ENCODE results near the gene ZBTB4.

ZBTB4 gene

DNA sequence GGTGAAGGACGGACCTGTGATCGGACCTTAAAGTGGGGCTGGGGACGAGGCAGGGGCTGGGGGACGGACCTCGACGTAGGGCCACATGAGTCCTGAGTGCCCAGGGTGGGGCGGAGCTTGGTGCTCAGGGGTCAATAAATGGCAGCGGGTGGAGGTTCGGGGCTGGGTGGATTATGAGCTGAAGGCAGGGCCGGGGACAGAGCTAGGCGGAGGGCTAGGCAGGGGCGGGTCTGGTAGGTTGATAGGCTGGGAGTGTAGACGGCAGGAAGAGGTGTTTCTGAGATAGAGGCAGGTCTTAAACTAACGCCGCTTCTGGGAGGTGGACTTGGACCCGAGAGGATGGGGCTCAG, 33.8 kb downstream of the ZBTB4 start:
- H3K79me2 ChIP-seq (ENCODE audit: insufficient read depth, low read length): no peaks in the 10 kb centered on the region
- no peaks in the 10 kb centered on the region for H4K20me1 ChIP-seq (ENCODE audit: insufficient read depth, low read length)
- peaks cover 15% of the 10 kb centered on the region for H3K4me1 ChIP-seq (ENCODE audit: insufficient read depth, low read length, severe bottlenecking)
- H3K27me3 ChIP-seq (ENCODE audit: insufficient read depth, low read length): peaks cover 10% of the 10 kb centered on the region; the same call in 1 of the 2 replicates
- H3K9me2 ChIP-seq (ENCODE audit: low read depth, low read length): no peaks in the 10 kb centered on the region
- no peak overlapping the region for H3K27ac ChIP-seq (ENCODE audit: low read depth, low read length, poor library complexity, severe bottlenecking)
- no peak overlapping the region for H2AFZ ChIP-seq (ENCODE audit: low read length)
- no peaks in the 10 kb centered on the region for H3K36me3 ChIP-seq (ENCODE audit: insufficient read depth, low read length)
- H3K9me3 ChIP-seq (ENCODE audit: low read length): no peaks in the 10 kb centered on the region
- peak overlapping the region; percentile 50 for H3K4me3 ChIP-seq (ENCODE audit: low read depth, low read length, poor library complexity, severe bottlenecking)
- no peak overlapping the region; the same call in 1 of the 2 replicates for H3K9ac ChIP-seq (ENCODE audit: low read length)
- H3K4me2 ChIP-seq (ENCODE audit: low read length): peak overlapping the region; percentile 69
- H3F3A ChIP-seq (ENCODE audit: insufficient read depth, low read length): no peaks in the 10 kb centered on the region
- TF ChIP-seq, protein P1, sequence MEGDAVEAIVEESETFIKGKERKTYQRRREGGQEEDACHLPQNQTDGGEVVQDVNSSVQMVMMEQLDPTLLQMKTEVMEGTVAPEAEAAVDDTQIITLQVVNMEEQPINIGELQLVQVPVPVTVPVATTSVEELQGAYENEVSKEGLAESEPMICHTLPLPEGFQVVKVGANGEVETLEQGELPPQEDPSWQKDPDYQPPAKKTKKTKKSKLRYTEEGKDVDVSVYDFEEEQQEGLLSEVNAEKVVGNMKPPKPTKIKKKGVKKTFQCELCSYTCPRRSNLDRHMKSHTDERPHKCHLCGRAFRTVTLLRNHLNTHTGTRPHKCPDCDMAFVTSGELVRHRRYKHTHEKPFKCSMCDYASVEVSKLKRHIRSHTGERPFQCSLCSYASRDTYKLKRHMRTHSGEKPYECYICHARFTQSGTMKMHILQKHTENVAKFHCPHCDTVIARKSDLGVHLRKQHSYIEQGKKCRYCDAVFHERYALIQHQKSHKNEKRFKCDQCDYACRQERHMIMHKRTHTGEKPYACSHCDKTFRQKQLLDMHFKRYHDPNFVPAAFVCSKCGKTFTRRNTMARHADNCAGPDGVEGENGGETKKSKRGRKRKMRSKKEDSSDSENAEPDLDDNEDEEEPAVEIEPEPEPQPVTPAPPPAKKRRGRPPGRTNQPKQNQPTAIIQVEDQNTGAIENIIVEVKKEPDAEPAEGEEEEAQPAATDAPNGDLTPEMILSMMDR (IDR thresholded peaks at IDR 0.05; ENCODE audit: low read length): no peak
- no peak for TF ChIP-seq EZH2 (IDR thresholded peaks at IDR 0.05; ENCODE audit: borderline replicate concordance, low read length)

DNA sequence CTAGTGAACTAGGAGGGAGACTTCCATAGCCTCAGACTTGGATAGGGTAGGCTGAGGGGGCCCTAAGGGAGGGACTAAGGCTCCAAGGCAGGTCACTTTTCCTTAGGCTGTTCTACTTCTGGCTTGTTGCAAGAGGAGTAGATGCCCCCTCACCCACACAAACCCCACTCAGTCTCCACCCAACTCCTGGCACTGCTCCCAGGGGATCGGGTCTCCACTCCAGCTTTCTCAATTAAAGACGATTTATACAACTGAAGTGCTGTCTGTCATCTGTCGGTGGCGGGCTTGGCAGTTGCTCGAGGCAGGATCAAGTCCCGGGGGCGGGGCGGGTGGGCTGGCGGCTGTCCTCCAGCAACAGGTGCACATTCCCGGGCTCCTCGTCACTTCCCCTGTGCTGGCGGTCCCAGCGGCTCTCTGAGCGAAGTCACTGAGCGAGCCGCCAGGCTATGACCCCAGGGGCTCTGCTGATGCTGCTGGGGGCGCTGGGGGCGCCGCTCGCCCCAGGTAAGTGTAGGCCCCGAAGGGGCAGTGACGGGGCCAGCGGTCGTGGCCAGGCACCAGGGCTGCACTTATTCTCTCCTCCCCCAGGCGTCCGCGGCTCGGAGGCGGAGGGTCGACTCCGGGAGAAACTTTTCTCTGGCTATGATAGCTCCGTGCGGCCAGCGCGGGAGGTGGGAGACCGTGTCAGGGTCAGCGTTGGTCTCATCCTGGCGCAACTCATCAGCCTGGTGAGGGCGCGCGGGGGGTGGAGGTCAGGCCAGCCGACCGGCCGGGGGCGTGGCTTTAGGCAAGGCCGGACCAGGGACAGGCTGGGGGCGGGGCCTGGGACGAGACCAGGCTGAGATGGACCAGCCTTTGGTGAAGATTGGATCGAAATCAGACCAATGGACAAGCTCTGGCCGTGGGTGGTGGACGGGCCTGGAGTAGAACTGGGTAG, 34.5 kb downstream of the ZBTB4 start, which contains the start of gene CHRNB1:
CHRNB1 (plus strand) TSS at position 380 of the 937 bp plus-strand sequence; CDS start at position 447, 67 bp downstream.
- Histone ChIP-seq H3F3A (ENCODE audit: insufficient read depth, low read length) (no peaks in the 10 kb centered on the region), H3K4me2 (ENCODE audit: low read length) (peak within 1 kb of the TSS; percentile 69), H3K27me3 (ENCODE audit: insufficient read depth, low read length) (peaks cover 16% of the 10 kb centered on the region; the same call in 1 of the 2 replicates), H3K9me2 (ENCODE audit: low read depth, low read length) (no peaks in the 10 kb centered on the region), H3K27ac (ENCODE audit: low read depth, low read length, poor library complexity, severe bottlenecking) (no peak within 1 kb of the TSS), H3K36me3 (ENCODE audit: insufficient read depth, low read length) (no peaks in the 10 kb centered on the region), H3K9ac (ENCODE audit: low read length) (no peak within 1 kb of the TSS; the same call in 1 of the 2 replicates), H3K9me3 (ENCODE audit: low read length) (no peaks in the 10 kb centered on the region), H3K4me3 (ENCODE audit: low read depth, low read length, poor library complexity, severe bottlenecking) (peak within 1 kb of the TSS; percentile 50), H3K4me1 (ENCODE audit: insufficient read depth, low read length, severe bottlenecking) (peaks cover 22% of the 10 kb centered on the region), H4K20me1 (ENCODE audit: insufficient read depth, low read length) (no peaks in the 10 kb centered on the region), H2AFZ (ENCODE audit: low read length) (no peak within 1 kb of the TSS), H3K79me2 (ENCODE audit: insufficient read depth, low read length) (no peaks in the 10 kb centered on the region)
- TF ChIP-seq, protein P1 (IDR thresholded peaks at IDR 0.05; ENCODE audit: low read length): no peak
- no peak for TF ChIP-seq EZH2 (IDR thresholded peaks at IDR 0.05; ENCODE audit: borderline replicate concordance, low read length)

DNA sequence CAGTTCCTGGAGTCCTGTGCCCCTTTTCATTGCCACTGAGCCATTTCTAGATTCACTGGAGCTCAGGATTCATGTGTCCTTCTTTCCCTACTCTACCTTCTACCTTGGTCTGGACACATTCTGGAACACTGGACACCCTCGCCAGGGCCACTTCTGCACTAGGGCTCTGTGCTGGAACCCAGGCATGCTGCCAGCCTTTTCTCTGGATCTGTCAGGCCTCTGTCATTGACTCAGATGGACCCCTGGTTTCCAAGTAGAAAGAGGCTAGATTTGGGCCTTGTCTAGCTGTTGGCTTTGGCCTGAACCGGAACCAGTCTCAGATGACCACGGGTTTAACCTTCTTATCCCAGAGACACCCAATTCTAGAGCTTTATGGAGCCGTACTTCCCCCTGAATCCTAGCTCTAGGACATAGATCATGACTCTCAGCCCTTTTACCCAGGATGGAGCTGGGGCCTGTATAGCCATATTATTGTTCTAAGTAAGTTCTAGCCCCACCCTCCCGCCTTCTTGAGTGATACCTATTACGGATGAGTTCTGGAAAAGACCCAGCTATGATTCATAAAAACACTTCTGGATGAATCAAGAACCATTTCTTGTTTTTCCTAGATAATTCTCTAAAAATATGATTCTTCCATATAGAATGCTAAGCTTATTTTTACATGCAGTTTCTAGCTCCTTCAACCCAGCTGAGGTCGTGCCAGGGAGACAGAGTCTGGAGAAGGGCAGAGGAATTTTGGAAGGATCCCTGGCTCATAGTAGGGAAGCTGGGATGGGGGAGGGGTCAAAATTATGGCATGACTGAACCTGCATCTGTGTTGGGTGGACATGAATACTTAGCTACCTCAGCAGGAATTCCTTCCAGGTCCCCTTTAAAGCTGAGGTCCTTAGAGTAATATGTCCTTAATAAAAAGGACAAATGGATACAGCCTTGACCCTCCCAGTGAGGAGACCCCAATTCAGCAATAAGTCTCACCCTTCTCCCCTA, 35.6 kb downstream of the ZBTB4 start:
- Histone ChIP-seq H3K4me2 (ENCODE audit: low read length) (no peak overlapping the region), H3K9me2 (ENCODE audit: low read depth, low read length) (no peaks in the 10 kb centered on the region), H3K9me3 (ENCODE audit: low read length) (no peaks in the 10 kb centered on the region), H3K36me3 (ENCODE audit: insufficient read depth, low read length) (no peaks in the 10 kb centered on the region), H3K79me2 (ENCODE audit: insufficient read depth, low read length) (no peaks in the 10 kb centered on the region), H3F3A (ENCODE audit: insufficient read depth, low read length) (no peaks in the 10 kb centered on the region), H3K27me3 (ENCODE audit: insufficient read depth, low read length) (peaks cover 19% of the 10 kb centered on the region), H3K27ac (ENCODE audit: low read depth, low read length, poor library complexity, severe bottlenecking) (no peak overlapping the region), H4K20me1 (ENCODE audit: insufficient read depth, low read length) (no peaks in the 10 kb centered on the region), H3K4me3 (ENCODE audit: low read depth, low read length, poor library complexity, severe bottlenecking) (no peak overlapping the region), H3K4me1 (ENCODE audit: insufficient read depth, low read length, severe bottlenecking) (peaks cover 33% of the 10 kb centered on the region), H2AFZ (ENCODE audit: low read length) (no peak overlapping the region), H3K9ac (ENCODE audit: low read length) (no peak overlapping the region)
- no peak for TF ChIP-seq EZH2 (IDR thresholded peaks at IDR 0.05; ENCODE audit: borderline replicate concordance, low read length)
- TF ChIP-seq, protein P1 (IDR thresholded peaks at IDR 0.05; ENCODE audit: low read length): no peak
